Mesothelial cell of epicardium (in vitro differentiated cells): Measurements from ENCODE around the gene COL19A1. TPM values are rescaled to one million over a fixed set of nuclear protein-coding genes. Genes with fewer than 3 reads are reported as not detected.

Source experiments
- DNase-seq, 2 experiments: peaks; one replicate each; pipeline ENCODE4 v3.0.0; 2021; ENCODE audit warnings: low spot score in 2 of 2; ENCODE audit not compliant: unreplicated experiment in 2 of 2
- H3K27ac Mint-ChIP-seq: 2 replicates; pipeline ENCODE4 v1.8.0; 2021; ENCODE audit warnings: mixed read lengths
- H3K27me3 Mint-ChIP-seq: 2 replicates; pipeline ENCODE4 v1.8.0; 2021; ENCODE audit warnings: low read depth, mixed read lengths
- H3K36me3 Mint-ChIP-seq: 2 replicates; pipeline ENCODE4 v1.8.0; 2021; ENCODE audit warnings: mixed read lengths
- H3K4me1 Mint-ChIP-seq: 2 replicates; pipeline ENCODE4 v1.8.0; 2021; ENCODE audit warnings: mixed read lengths
- H3K4me3 Mint-ChIP-seq: 2 replicates; pipeline ENCODE4 v1.8.0; 2021; ENCODE audit warnings: mild to moderate bottlenecking, moderate library complexity, mixed read lengths
- H3K9me3 Mint-ChIP-seq: 2 replicates; pipeline ENCODE4 v1.8.0; 2021; ENCODE audit warnings: mixed read lengths
- total RNA-seq: library from RNA; stranded (reverse); gene quantifications from 3 replicates; pipeline ENCODE4 v1.2.1, GENCODE V29; 2021
- TF ChIP-seq, protein P1 (sequence below): fragments of 200-600 bp; sonication (generic); IDR thresholded peaks from one replicate; pipeline ENCODE4 v1.5.0; 2021; ENCODE audit warnings: antibody characterized with exemption; ENCODE audit not compliant: unreplicated experiment

The COL19A1 gene
- total RNA-seq, 1 donor from 2014 or later, result 0.25 TPM

DNA sequence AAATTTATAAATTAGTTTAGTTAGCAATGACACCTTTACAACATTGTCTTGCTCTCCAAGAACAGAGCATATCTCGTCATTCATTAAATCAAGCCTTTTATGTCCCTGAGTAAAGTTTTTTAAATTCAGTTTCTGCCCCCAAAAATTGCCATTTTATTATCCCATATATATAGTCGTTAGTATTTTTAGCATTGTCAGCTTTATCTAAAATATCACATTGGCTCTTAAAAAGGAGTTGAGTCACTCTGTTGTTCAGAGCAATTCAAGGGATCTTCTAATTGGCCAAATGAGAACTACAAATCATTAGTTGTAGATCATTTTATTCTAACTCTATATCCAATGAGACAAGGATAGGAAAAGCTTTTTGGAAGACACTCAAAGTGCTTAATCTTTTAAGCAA lies 309.4 kb downstream of the COL19A1 start:
- no peak for DNase-seq
- Mint-ChIP-seq H3K36me3 (no peaks in the 10 kb centered on the region), H3K4me1 (peaks cover 6% of the 10 kb centered on the region), H3K9me3 (peaks cover 8% of the 10 kb centered on the region), H3K27ac (no peak overlapping the region), H3K4me3 (no peak overlapping the region), H3K27me3 (no peaks in the 10 kb centered on the region)
- TF ChIP-seq, protein P1, sequence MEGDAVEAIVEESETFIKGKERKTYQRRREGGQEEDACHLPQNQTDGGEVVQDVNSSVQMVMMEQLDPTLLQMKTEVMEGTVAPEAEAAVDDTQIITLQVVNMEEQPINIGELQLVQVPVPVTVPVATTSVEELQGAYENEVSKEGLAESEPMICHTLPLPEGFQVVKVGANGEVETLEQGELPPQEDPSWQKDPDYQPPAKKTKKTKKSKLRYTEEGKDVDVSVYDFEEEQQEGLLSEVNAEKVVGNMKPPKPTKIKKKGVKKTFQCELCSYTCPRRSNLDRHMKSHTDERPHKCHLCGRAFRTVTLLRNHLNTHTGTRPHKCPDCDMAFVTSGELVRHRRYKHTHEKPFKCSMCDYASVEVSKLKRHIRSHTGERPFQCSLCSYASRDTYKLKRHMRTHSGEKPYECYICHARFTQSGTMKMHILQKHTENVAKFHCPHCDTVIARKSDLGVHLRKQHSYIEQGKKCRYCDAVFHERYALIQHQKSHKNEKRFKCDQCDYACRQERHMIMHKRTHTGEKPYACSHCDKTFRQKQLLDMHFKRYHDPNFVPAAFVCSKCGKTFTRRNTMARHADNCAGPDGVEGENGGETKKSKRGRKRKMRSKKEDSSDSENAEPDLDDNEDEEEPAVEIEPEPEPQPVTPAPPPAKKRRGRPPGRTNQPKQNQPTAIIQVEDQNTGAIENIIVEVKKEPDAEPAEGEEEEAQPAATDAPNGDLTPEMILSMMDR, result no peak

GRCh38 chr6:70176842-70177550 lies 310.6 kb downstream of the COL19A1 start:
- Mint-ChIP-seq H3K9me3 (peaks cover 13% of the 10 kb centered on the region), H3K27ac (no peak overlapping the region), H3K4me3 (no peak overlapping the region), H3K4me1 (no peaks in the 10 kb centered on the region), H3K36me3 (no peaks in the 10 kb centered on the region), H3K27me3 (no peaks in the 10 kb centered on the region)
- no peak for DNase-seq
- TF ChIP-seq, protein P1, result no peak

- DNase-seq, result no peak
- TF ChIP-seq, protein P1, result no peak
- Mint-ChIP-seq H3K4me3 (no peak overlapping the region), H3K4me1 (no peaks in the 10 kb centered on the region), H3K9me3 (peaks cover 13% of the 10 kb centered on the region), H3K36me3 (no peaks in the 10 kb centered on the region), H3K27me3 (no peaks in the 10 kb centered on the region), H3K27ac (no peak overlapping the region)
These were observed 314.0 kb downstream of the COL19A1 start for GRCh38 chr6:70180183-70180900.

GRCh38 chr6:70180901-70181599 lies 314.7 kb downstream of the COL19A1 start:
- no peak overlapping the region for H3K4me3 Mint-ChIP-seq
- no peaks in the 10 kb centered on the region for H3K36me3 Mint-ChIP-seq
- TF ChIP-seq, protein P1, result no peak
- no peak for DNase-seq
- H3K9me3 Mint-ChIP-seq, result peaks cover 13% of the 10 kb centered on the region
- no peaks in the 10 kb centered on the region for H3K4me1 Mint-ChIP-seq
- no peaks in the 10 kb centered on the region for H3K27me3 Mint-ChIP-seq
- no peak overlapping the region for H3K27ac Mint-ChIP-seq

GRCh38 chr6:70183538-70183937 lies 317.2 kb downstream of the COL19A1 start:
- no peak for DNase-seq
- H3K4me3 Mint-ChIP-seq, result no peak overlapping the region
- TF ChIP-seq, protein P1, result no peak
- H3K4me1 Mint-ChIP-seq, result no peaks in the 10 kb centered on the region
- peaks cover 13% of the 10 kb centered on the region for H3K9me3 Mint-ChIP-seq
- no peaks in the 10 kb centered on the region for H3K27me3 Mint-ChIP-seq
- no peak overlapping the region for H3K27ac Mint-ChIP-seq
- no peaks in the 10 kb centered on the region for H3K36me3 Mint-ChIP-seq
